GM10266 (cell line): ENCODE results near the gene LCAT.

Experiments
- DNase-seq: peaks from one replicate; pipeline ENCODE4 v3.0.0; 2012; ENCODE audit errors: extremely low spot score
- CTCF ChIP-seq: IDR thresholded peaks from 2 replicates; pipeline ENCODE4 v1.5.1; 2012; ENCODE audit warnings: mild to moderate bottlenecking, low read depth; ENCODE audit not compliant: control insufficient read depth, insufficient read depth; ENCODE audit errors: missing control alignments

The LCAT gene

GRCh38 chr16:67914758-67915495 lies 29.0 kb downstream of the LCAT start:
- DNase-seq = no peak
- no peak for TF ChIP-seq CTCF

GRCh38 chr16:67910158-67910557 lies 33.8 kb downstream of the LCAT start:
- no peak for TF ChIP-seq CTCF
- no peak for DNase-seq

GRCh38 chr16:67909056-67909742 lies 34.7 kb downstream of the LCAT start:
- no peak for TF ChIP-seq CTCF
- no peak for DNase-seq

GRCh38 chr16:67907397-67908180 lies 36.3 kb downstream of the LCAT start:
- TF ChIP-seq CTCF = no peak
- DNase-seq = no peak

- TF ChIP-seq CTCF = no peak
- DNase-seq = no peak
These were observed 41.1 kb downstream of the LCAT start for GRCh38 chr16:67902831-67903230.

- TF ChIP-seq CTCF = no peak
- no peak for DNase-seq
These were observed 42.2 kb downstream of the LCAT start for GRCh38 chr16:67901734-67902133.

GRCh38 chr16:67897231-67897630 lies 46.7 kb downstream of the LCAT start:
- DNase-seq = no peak
- no peak for TF ChIP-seq CTCF
